GM12878 (cell line): Measurements from ENCODE around the gene RFX1.

Source experiments
- EP300 ChIP-seq, 2 experiments: fragments of 150-350 bp in 1 of 2; IDR thresholded peaks; 2 replicates each; pipeline ENCODE4 v1.6.1; 2011 to 2012; ENCODE audit warnings: low read depth in 2 of 2, low read length in 2 of 2, borderline replicate concordance in 1 of 2, improper control_type of control experiment in 1 of 2, inconsistent platforms in 1 of 2; ENCODE audit not compliant: control insufficient read depth in 1 of 2
- EZH2 ChIP-seq: IDR thresholded peaks from 2 replicates; pipeline ENCODE4 v1.6.1; 2012; ENCODE audit warnings: low read depth, mild to moderate bottlenecking, control low read depth, inconsistent platforms, low read length, borderline replicate concordance; ENCODE audit not compliant: control insufficient read depth
- NFYB ChIP-seq: IDR thresholded peaks from 2 replicates; pipeline ENCODE4 v1.6.1; 2011; ENCODE audit warnings: low read depth, mild to moderate bottlenecking, low read length, improper control_type of control experiment, moderate library complexity; ENCODE audit not compliant: insufficient read depth
- RFX5 ChIP-seq: IDR thresholded peaks from 2 replicates; pipeline ENCODE4 v1.6.1; 2011; ENCODE audit warnings: low read depth, low read length, improper control_type of control experiment
- YY1 ChIP-seq: IDR thresholded peaks from 2 replicates; pipeline ENCODE4 v1.6.1; 2011; ENCODE audit warnings: low read depth, mild to moderate bottlenecking, low read length
- TF ChIP-seq, protein P1 (sequence below), 3 experiments: IDR thresholded peaks in 2 of 3; conservative IDR thresholded peaks in 1 of 3; 2 replicates each; pipeline ENCODE4 v1.5.1; 2011; ENCODE audit warnings: low read depth in 3 of 3, low read length in 3 of 3, mild to moderate bottlenecking in 3 of 3, control low read depth in 2 of 3, moderate library complexity in 2 of 3, inconsistent platforms in 1 of 3, mixed read lengths in 1 of 3; ENCODE audit not compliant: control insufficient read depth in 2 of 3, insufficient read depth in 1 of 3; ENCODE audit errors: extremely low read depth in 1 of 3
- TF ChIP-seq, protein P2 (sequence below): fragments of 450-650 bp; IDR thresholded peaks from 2 replicates; pipeline ENCODE4 v1.6.1; 2018; ENCODE audit warnings: borderline replicate concordance, mild to moderate bottlenecking; ENCODE audit not compliant: partially characterized antibody
- TF ChIP-seq, protein P3 (sequence below): IDR thresholded peaks from 2 replicates; pipeline ENCODE4 v1.6.1; 2011; ENCODE audit warnings: low read depth, low read length, improper control_type of control experiment, borderline replicate concordance

DNA sequence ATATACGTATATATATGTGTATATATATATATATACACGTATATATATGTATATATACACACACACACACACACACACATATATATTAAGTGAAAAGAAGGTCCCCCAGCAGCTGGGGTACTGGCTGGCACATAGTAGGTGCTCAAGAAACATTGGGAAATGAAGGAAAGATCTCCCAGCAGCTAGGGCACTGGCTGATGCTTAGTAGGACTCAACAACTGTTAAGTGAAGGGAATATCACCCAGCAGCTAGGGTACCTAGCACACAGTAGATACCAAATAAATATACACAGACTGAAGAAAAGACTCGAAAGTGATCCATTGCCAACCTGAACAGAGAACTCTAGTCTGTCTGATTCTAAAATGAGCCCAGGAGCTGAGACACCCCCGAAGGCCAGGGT lies 80.1 kb downstream of the RFX1 start:
- TF ChIP-seq, protein P1, sequence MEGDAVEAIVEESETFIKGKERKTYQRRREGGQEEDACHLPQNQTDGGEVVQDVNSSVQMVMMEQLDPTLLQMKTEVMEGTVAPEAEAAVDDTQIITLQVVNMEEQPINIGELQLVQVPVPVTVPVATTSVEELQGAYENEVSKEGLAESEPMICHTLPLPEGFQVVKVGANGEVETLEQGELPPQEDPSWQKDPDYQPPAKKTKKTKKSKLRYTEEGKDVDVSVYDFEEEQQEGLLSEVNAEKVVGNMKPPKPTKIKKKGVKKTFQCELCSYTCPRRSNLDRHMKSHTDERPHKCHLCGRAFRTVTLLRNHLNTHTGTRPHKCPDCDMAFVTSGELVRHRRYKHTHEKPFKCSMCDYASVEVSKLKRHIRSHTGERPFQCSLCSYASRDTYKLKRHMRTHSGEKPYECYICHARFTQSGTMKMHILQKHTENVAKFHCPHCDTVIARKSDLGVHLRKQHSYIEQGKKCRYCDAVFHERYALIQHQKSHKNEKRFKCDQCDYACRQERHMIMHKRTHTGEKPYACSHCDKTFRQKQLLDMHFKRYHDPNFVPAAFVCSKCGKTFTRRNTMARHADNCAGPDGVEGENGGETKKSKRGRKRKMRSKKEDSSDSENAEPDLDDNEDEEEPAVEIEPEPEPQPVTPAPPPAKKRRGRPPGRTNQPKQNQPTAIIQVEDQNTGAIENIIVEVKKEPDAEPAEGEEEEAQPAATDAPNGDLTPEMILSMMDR (IDR thresholded peaks at IDR 0.05 in 2 of 3, conservative IDR thresholded peaks at IDR 0.05 in 1 of 3; ENCODE audit: control insufficient read depth in 2 of 3, extremely low read depth in 1 of 3, insufficient read depth in 1 of 3, low read depth in 3 of 3, low read length in 3 of 3): no peak
- TF ChIP-seq, protein P2, sequence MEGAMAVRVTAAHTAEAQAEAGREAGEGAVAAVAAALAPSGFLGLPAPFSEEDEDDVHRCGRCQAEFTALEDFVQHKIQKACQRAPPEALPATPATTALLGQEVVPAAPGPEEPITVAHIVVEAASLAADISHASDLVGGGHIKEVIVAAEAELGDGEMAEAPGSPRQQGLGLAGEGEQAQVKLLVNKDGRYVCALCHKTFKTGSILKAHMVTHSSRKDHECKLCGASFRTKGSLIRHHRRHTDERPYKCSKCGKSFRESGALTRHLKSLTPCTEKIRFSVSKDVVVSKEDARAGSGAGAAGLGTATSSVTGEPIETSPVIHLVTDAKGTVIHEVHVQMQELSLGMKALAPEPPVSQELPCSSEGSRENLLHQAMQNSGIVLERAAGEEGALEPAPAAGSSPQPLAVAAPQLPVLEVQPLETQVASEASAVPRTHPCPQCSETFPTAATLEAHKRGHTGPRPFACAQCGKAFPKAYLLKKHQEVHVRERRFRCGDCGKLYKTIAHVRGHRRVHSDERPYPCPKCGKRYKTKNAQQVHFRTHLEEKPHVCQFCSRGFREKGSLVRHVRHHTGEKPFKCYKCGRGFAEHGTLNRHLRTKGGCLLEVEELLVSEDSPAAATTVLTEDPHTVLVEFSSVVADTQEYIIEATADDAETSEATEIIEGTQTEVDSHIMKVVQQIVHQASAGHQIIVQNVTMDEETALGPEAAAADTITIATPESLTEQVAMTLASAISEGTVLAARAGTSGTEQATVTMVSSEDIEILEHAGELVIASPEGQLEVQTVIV: no peak
- TF ChIP-seq RFX5 (no peak), NFYB (no peak), EP300 (IDR thresholded peaks at IDR 0.05; ENCODE audit: borderline replicate concordance in 1 of 2, control insufficient read depth in 1 of 2, low read depth in 2 of 2, low read length in 2 of 2) (no peak), YY1 (no peak), EZH2 (no peak)
- TF ChIP-seq, protein P3, sequence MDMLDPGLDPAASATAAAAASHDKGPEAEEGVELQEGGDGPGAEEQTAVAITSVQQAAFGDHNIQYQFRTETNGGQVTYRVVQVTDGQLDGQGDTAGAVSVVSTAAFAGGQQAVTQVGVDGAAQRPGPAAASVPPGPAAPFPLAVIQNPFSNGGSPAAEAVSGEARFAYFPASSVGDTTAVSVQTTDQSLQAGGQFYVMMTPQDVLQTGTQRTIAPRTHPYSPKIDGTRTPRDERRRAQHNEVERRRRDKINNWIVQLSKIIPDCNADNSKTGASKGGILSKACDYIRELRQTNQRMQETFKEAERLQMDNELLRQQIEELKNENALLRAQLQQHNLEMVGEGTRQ: no peak
